Embryonic facial prominence (tissue), 1 donor: ENCODE data around the gene SPACA6.
A peak's percentile ranks its signal among the peaks of the same experiment; 100 is the strongest.
"Not testable (repeated sequence)": the region's sequence is repeated elsewhere in the genome, so short reads cannot be mapped to it uniquely, and the experiment has no call there.

ENCODE experiments used
- DNase-seq: peaks from one replicate; pipeline ENCODE4 v3.0.0-alpha.2; 2016; ENCODE audit errors: extremely low spot score

Gene SPACA6

GRCh38 chr19:51693260-51693659 is at the start of gene SPACA6:
TSS of gene SPACA6 (plus strand) at chr19:51693330. CDS start at chr19:51693527, 197 bp downstream.
- DNase-seq = no peak

- no peak for DNase-seq
Measured at GRCh38 chr19:51644636-51645271, 48.4 kb upstream of the SPACA6 start.

- DNase-seq = not testable (repeated sequence)
Measured at GRCh38 chr19:51646730-51647129, 46.4 kb upstream of the SPACA6 start, which contains the start of gene SIGLEC14. TSS of gene SIGLEC14 (minus strand) at chr19:51646825. CDS start at chr19:51646759, 66 bp downstream.

GRCh38 chr19:51647318-51647717 is 45.8 kb upstream of the SPACA6 start:
- no peak for DNase-seq

GRCh38 chr19:51651216-51651846 is 41.8 kb upstream of the SPACA6 start:
- no peak for DNase-seq

- DNase-seq = no peak
Measured at GRCh38 chr19:51652266-51652665, 40.9 kb upstream of the SPACA6 start.

- DNase-seq = no peak
Measured at GRCh38 chr19:51653162-51653561, 40.0 kb upstream of the SPACA6 start.

GRCh38 chr19:51654783-51655182 is 38.3 kb upstream of the SPACA6 start:
- no peak for DNase-seq

- DNase-seq = peak; percentile 29
Measured at GRCh38 chr19:51660975-51661600, 32.0 kb upstream of the SPACA6 start.

- DNase-seq = no peak
Measured at GRCh38 chr19:51663650-51664049, 29.5 kb upstream of the SPACA6 start.

GRCh38 chr19:51664131-51664530 is 29.0 kb upstream of the SPACA6 start:
- no peak for DNase-seq

- no peak for DNase-seq
Measured at GRCh38 chr19:51664997-51665396, 28.1 kb upstream of the SPACA6 start.

- no peak for DNase-seq
Measured at GRCh38 chr19:51668216-51668615, 24.9 kb upstream of the SPACA6 start.

- not testable (repeated sequence) for DNase-seq
Measured at GRCh38 chr19:51675911-51676565, 17.1 kb upstream of the SPACA6 start.

GRCh38 chr19:51676566-51677083 is 16.5 kb upstream of the SPACA6 start:
- no peak for DNase-seq

- DNase-seq = no peak
Measured at GRCh38 chr19:51680474-51680873, 12.7 kb upstream of the SPACA6 start.

- no peak for DNase-seq
Measured at GRCh38 chr19:51681286-51681941, 11.7 kb upstream of the SPACA6 start.

- no peak for DNase-seq
Measured at GRCh38 chr19:51686171-51686570, 7.0 kb upstream of the SPACA6 start.

- no peak for DNase-seq
Measured at GRCh38 chr19:51687791-51688670, 5.1 kb upstream of the SPACA6 start.

- DNase-seq = peak; percentile 96
Measured at GRCh38 chr19:51688671-51689571, 4.2 kb upstream of the SPACA6 start.
